HG03571 (cell line): ENCODE data around the gene PICK1.

ENCODE experiments used
- ATAC-seq: cut with Tn5 transposase; IDR thresholded peaks from one replicate; pipeline ENCODE4 v1.9.1; 2021; ENCODE audit not compliant: unreplicated experiment

Gene PICK1

GRCh38 chr22:38056969-38057891 is at the start of gene PICK1:
PICK1 (plus strand) TSS chr22:38057404; CDS start chr22:38057810, 406 bp downstream.
- ATAC-seq: no peak

GRCh38 chr22:38009000-38009806 is 48.0 kb upstream of the PICK1 start:
- no peak for ATAC-seq

- no peak for ATAC-seq
Observed at GRCh38 chr22:38012604-38013072, 44.6 kb upstream of the PICK1 start.

- no peak for ATAC-seq
Observed at GRCh38 chr22:38014083-38014482, 43.1 kb upstream of the PICK1 start.

GRCh38 chr22:38016182-38017151 is 40.7 kb upstream of the PICK1 start:
- no peak for ATAC-seq

- no peak for ATAC-seq
Observed at GRCh38 chr22:38017272-38017920, 39.8 kb upstream of the PICK1 start.

GRCh38 chr22:38017939-38018885 is 39.0 kb upstream of the PICK1 start:
- ATAC-seq: no peak

GRCh38 chr22:38018938-38019827 is 38.0 kb upstream of the PICK1 start:
- no peak for ATAC-seq

- ATAC-seq: no peak
Observed at GRCh38 chr22:38021206-38021605, 36.0 kb upstream of the PICK1 start.

GRCh38 chr22:38023045-38023444 is 34.2 kb upstream of the PICK1 start:
- no peak for ATAC-seq

- no peak for ATAC-seq
Observed at GRCh38 chr22:38025514-38025913, 31.7 kb upstream of the PICK1 start.

- no peak for ATAC-seq
Observed at GRCh38 chr22:38026130-38027111, 30.8 kb upstream of the PICK1 start.

GRCh38 chr22:38027487-38027886 is 29.7 kb upstream of the PICK1 start:
- ATAC-seq: no peak

- no peak for ATAC-seq
Observed at GRCh38 chr22:38028344-38029130, 28.7 kb upstream of the PICK1 start.

- no peak for ATAC-seq
Observed at GRCh38 chr22:38029370-38029769, 27.8 kb upstream of the PICK1 start.

GRCh38 chr22:38029901-38030300 is 27.3 kb upstream of the PICK1 start:
- no peak for ATAC-seq
